Calu3 (cell line): ENCODE results near the gene HM13. TPM values are rescaled to one million over a fixed set of nuclear protein-coding genes. Genes with fewer than 3 reads are reported as not detected.
A peak's percentile ranks its signal among the peaks of the same experiment; 100 is the strongest.
"Not testable (repeated sequence)": the region's sequence is repeated elsewhere in the genome, so short reads cannot be mapped to it uniquely, and the experiment has no call there.

Experiments
- BruUV-seq: library from RNA; stranded (reverse); fragments of 400-500 nt; replicated peaks from 2 replicates; lab custom pipeline; 2021; lab: Mats Ljungman, UMichigan
- CTCF ChIA-PET: fragments of 300-600 bp; sonication (Branson Sonifier 250); formaldehyde crosslinking; loops from one replicate; lab custom pipeline; 2022; ENCODE audit warnings: antibody characterized with exemption; lab: Charles Lee
- DNase-seq: peaks from one replicate; pipeline ENCODE4 v3.0.0; 2022
- H3K27ac Mint-ChIP-seq: one replicate; pipeline ENCODE4 v1.8.0; 2022; ENCODE audit warnings: mixed read lengths; ENCODE audit not compliant: unreplicated experiment
- H3K27me3 Mint-ChIP-seq: one replicate; pipeline ENCODE4 v1.8.0; 2022; ENCODE audit warnings: mixed read lengths; ENCODE audit not compliant: unreplicated experiment
- H3K36me3 Mint-ChIP-seq: one replicate; pipeline ENCODE4 v1.8.0; 2022; ENCODE audit warnings: mild to moderate bottlenecking, moderate library complexity, mixed read lengths; ENCODE audit not compliant: insufficient read depth, unreplicated experiment
- H3K4me1 Mint-ChIP-seq: one replicate; pipeline ENCODE4 v1.8.0; 2022; ENCODE audit warnings: mild to moderate bottlenecking, low read depth, mixed read lengths; ENCODE audit not compliant: unreplicated experiment
- H3K4me3 Mint-ChIP-seq: one replicate; pipeline ENCODE4 v1.8.0; 2022; ENCODE audit warnings: mild to moderate bottlenecking, low read depth, moderate library complexity, mixed read lengths; ENCODE audit not compliant: unreplicated experiment
- H3K9me3 Mint-ChIP-seq: one replicate; pipeline ENCODE4 v1.8.0; 2022; ENCODE audit warnings: low read depth, mixed read lengths; ENCODE audit not compliant: unreplicated experiment
- intact Hi-C: fragments of 100-400 bp; cut with micrococcal nuclease; formaldehyde crosslinking; loops from one replicate; pipeline ENCODE4 v1.10.0; 2022; ENCODE audit not compliant: unreplicated experiment
- total RNA-seq: library from RNA; stranded (reverse); gene quantifications from 2 replicates; pipeline ENCODE4 v1.2.3, GENCODE V29; 2022
- TF ChIP-seq, protein P1 (sequence below): fragments of 200-600 bp; IDR thresholded peaks from one replicate; pipeline ENCODE4 v1.8.0; 2022; ENCODE audit warnings: antibody characterized with exemption; ENCODE audit not compliant: unreplicated experiment

HM13 gene
- total RNA-seq, 1 experiment from 2014 or later, result 342 TPM

DNA sequence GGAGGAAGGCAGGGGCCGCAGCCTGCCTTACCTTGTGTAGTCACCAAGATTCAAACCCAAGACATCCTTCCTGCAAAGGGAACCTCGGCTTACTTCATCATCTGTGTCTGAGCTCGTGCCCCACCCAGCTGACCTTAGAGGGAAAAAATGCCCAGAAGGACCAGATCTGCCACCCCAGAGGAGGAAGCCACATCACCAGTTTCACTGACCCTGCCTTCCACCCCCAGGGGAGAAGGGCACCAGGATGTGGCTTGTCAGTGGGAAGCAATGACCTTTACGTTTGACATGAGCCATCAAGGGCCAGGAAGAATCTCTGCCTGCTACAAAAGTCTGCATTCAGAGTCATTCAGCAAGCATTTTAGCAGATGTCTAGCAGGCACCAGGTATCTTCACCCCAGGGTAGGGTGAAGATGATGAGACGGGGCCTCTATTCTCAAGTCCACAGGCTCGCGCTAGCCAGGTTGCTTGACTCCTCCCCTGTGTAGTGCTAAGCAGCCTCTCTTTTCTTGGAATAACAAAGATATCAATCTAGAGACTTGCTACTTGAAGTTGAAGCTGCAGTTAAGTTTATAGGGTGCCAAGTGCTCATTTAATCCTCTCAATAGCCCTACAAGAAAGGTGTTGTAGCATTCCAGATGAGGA, 28.1 kb downstream of the HM13 start:
- TF ChIP-seq, protein P1, sequence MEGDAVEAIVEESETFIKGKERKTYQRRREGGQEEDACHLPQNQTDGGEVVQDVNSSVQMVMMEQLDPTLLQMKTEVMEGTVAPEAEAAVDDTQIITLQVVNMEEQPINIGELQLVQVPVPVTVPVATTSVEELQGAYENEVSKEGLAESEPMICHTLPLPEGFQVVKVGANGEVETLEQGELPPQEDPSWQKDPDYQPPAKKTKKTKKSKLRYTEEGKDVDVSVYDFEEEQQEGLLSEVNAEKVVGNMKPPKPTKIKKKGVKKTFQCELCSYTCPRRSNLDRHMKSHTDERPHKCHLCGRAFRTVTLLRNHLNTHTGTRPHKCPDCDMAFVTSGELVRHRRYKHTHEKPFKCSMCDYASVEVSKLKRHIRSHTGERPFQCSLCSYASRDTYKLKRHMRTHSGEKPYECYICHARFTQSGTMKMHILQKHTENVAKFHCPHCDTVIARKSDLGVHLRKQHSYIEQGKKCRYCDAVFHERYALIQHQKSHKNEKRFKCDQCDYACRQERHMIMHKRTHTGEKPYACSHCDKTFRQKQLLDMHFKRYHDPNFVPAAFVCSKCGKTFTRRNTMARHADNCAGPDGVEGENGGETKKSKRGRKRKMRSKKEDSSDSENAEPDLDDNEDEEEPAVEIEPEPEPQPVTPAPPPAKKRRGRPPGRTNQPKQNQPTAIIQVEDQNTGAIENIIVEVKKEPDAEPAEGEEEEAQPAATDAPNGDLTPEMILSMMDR, result no peak
- H3K4me1 Mint-ChIP-seq, result peaks cover 12% of the 10 kb centered on the region
- no TSS peak for BruUV-seq
- peaks cover 62% of the 10 kb centered on the region for H3K36me3 Mint-ChIP-seq
- no peak for DNase-seq
- no peak overlapping the region for H3K4me3 Mint-ChIP-seq
- no peak overlapping the region for H3K27ac Mint-ChIP-seq
- intact Hi-C loops, result no loop called here
- no peaks in the 10 kb centered on the region for H3K9me3 Mint-ChIP-seq
- CTCF ChIA-PET, result interaction anchor here (0.8 kb wide), 1 partner anchor 71 kb away, joined by 3 read pairs; no protein-coding TSS in a partner anchor
- H3K27me3 Mint-ChIP-seq, result no peaks in the 10 kb centered on the region

DNA sequence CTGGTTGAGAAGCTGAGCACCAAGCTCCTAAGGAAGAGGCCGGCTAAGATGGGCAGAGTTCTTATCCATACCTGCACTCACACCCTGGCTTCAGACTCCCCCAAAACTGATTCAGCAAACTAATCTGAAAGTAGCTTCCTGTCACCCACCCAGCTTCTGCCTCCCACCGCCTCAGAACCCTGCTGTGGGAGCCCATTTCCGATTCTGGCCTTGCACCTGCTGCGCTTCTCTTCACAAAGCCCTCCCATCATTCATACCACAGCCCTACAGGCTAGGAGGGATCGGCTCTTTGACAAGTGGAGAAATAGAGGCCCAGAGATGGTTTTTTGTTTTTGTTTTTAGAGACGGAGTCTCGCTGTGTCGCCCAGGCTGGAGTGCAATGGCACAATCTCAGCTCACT, 28.7 kb downstream of the HM13 start:
- H3K4me1 Mint-ChIP-seq, result peaks cover 9% of the 10 kb centered on the region
- H3K4me3 Mint-ChIP-seq, result no peak overlapping the region
- CTCF ChIA-PET, result no interaction called here
- peaks cover 66% of the 10 kb centered on the region for H3K36me3 Mint-ChIP-seq
- BruUV-seq, result no TSS peak
- TF ChIP-seq, protein P1, result no peak
- H3K27me3 Mint-ChIP-seq, result no peaks in the 10 kb centered on the region
- no peak overlapping the region for H3K27ac Mint-ChIP-seq
- no peak for DNase-seq
- no peaks in the 10 kb centered on the region for H3K9me3 Mint-ChIP-seq
- intact Hi-C loops, result no loop called here

DNA sequence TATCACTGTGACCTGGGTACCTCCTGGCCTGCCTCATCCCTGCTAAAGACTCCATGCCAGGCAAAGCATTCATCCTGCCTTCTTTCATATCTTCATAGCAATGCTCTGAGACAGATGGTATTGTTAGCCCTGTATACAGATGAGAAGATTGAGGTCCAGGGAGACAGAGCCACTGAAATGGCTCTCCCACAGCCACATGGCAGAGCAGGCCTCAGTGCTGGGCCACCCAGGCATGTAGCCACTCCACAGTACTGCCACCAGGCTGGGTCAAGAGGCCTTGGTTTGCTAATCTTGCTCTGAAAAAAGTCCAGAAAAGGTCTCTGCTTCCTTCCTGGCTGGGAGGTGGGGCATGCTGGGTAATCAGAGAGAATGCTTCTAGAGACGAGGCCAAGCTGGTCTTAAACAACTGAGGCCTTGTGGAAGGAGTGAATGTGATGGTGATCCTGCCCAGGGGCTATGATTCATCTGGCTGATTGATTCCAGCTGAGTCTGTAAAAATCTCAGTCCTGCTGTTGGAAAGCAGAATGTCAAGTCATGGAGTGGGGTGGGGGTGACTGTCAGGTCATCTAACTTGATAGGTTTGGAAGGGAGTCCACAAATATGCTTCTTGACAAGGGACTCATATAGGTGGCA, 29.8 kb downstream of the HM13 start:
- H3K27ac Mint-ChIP-seq, result no peak overlapping the region
- no peak overlapping the region for H3K4me3 Mint-ChIP-seq
- intact Hi-C loops, result no loop called here
- BruUV-seq, result no TSS peak
- peak; percentile 40 for DNase-seq
- CTCF ChIA-PET, result interaction anchor here (2.9 kb wide), 1 partner anchor 16 kb away, joined by 11 read pairs; no protein-coding TSS in a partner anchor
- no peaks in the 10 kb centered on the region for H3K27me3 Mint-ChIP-seq
- no peaks in the 10 kb centered on the region for H3K9me3 Mint-ChIP-seq
- peaks cover 66% of the 10 kb centered on the region for H3K36me3 Mint-ChIP-seq
- peaks cover 17% of the 10 kb centered on the region for H3K4me1 Mint-ChIP-seq
- TF ChIP-seq, protein P1, result no peak

DNA sequence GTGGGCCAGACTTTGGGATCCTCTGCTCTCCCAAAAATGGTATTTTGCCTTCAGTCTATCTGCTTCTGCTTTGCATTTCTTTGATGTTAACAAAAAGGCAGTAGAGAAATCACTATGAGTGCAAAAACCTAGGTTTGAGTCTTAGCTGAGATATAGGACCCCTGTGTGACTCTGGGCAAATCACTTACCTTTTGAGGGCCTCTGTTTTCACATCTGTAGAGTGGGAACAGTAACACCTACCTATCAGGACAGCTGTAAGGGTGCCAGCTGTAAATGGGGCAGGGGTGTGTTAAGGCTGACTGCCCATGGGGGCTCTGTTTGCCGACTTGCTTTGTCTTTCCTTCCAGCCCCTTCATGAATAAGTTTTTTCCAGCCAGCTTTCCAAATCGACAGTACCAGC, 30.4 kb downstream of the HM13 start:
- Mint-ChIP-seq H3K36me3 (peaks cover 66% of the 10 kb centered on the region), H3K9me3 (no peaks in the 10 kb centered on the region), H3K4me1 (peaks cover 17% of the 10 kb centered on the region), H3K4me3 (no peak overlapping the region), H3K27me3 (no peaks in the 10 kb centered on the region), H3K27ac (no peak overlapping the region)
- CTCF ChIA-PET, result interaction anchor here (2.9 kb wide), 1 partner anchor 16 kb away, joined by 11 read pairs; no protein-coding TSS in a partner anchor
- no TSS peak for BruUV-seq
- intact Hi-C loops, result no loop called here
- DNase-seq, result no peak
- TF ChIP-seq, protein P1, result no peak

DNA sequence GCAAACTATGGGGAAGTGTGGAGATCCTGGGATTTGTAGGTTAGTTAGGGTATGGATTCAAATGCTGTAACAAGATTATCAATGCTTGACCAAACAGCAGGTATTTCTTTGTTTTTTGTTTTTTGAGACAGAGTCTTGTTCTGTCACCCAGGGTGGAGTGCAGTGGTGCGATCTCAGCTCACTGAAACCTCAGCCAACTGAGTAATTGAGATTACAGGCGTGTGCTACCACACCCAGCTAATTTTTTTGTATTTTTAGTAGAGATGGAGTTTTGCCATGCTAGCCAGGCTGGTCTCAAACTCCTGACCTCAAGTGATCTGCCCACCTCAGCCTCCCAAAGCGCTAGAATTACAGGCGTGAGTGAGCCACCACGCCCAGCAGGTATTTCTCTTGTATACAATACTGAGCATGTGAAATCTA, 31.4 kb downstream of the HM13 start:
- DNase-seq, H3K27me3 Mint-ChIP-seq: not testable (repeated sequence)
- H3K36me3 Mint-ChIP-seq, result peaks cover 67% of the 10 kb centered on the region

More for the DNA sequence above, 31.4 kb downstream of the HM13 start:
- intact Hi-C loops, H3K9me3 Mint-ChIP-seq, BruUV-seq, H3K4me3 Mint-ChIP-seq: not testable (repeated sequence)
- Mint-ChIP-seq H3K4me1 (peaks cover 17% of the 10 kb centered on the region), H3K27ac (peak overlapping the region; percentile 25)
- CTCF ChIA-PET, result interaction anchor here (1.1 to 2.9 kb wide), 2 partner anchors 15 to 17 kb away, joined by 6 to 11 read pairs; no protein-coding TSS in a partner anchor
